GM19043 (cell line): Measurements from ENCODE around the gene SRPRA.
A peak's percentile ranks its signal among the peaks of the same experiment; 100 is the strongest.
"Not testable (repeated sequence)": the region's sequence is repeated elsewhere in the genome, so short reads cannot be mapped to it uniquely, and the experiment has no call there.

Experiments
- ATAC-seq: cut with Tn5 transposase; IDR thresholded peaks from one replicate; pipeline ENCODE4 v1.9.1; 2021; ENCODE audit warnings: low read depth; ENCODE audit not compliant: unreplicated experiment

Gene SRPRA

DNA sequence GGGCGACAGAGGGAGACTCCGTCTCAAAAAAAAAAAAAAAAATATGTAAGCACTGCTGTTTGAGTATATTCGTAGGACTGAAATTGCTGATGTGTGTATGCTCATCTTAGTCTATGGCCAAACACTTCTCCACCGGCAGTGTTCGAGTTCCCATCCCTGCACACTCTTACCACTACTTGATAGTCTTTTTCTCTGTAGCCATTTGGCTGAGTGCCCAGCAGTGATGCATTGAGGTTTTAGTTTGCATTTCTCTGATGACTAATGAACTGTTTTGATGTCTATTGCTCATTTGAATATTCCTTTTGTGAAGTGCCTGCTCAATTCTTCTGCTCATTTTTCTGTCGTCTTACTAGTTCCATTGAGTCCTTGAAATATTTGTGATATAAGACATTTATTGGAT lies 16.1 kb upstream of the SRPRA start:
- ATAC-seq: peak; percentile 42

DNA sequence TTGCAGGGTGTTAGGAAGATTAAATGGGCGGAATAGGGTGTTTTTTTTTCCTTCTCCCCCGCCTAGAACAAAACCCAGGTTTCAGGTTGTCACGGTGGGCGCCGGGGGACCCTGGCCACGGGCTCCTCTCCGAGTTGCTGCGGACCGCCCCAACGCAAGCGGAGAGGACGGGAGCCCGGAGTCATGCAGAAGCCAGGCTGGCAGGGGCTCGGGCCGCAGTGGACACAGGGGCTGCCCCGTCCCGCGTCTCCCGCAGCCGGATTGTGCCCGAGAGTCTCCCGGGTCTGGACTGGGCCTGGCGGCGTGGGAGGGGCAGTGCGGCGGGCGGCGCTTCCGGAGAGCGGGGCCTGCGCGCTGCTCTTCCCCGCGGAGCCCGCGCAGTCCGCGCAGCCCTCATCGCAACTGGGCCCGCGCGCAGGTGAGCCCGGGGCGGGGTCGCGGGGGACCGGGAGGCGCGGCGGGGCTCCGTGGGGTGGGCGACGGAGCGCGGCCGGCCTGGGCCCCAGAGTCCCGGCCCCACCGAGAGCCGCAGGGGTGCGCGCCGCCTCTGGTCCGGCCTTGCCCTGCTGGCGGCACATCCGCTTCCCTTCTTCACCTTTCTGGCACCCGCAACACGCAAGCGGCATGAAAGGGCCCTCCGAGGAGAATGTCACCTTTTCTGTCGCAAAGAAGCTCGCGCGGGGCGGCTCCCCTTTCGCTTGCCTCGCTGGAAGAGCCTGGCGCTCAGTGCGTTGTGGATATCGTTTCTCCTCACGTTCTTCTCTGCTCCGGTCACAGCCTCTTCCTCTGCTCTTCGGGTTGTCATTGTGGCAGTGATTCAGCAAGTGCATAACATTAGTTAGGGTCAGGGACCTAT lies 14.3 kb upstream of the SRPRA start, which contains the start of gene TIRAP:
TIRAP (plus strand) TSS at position 358 of the 856 bp plus-strand sequence. CDS start 7,802 bp downstream, outside the sequence.
- peak; percentile 64 for ATAC-seq

DNA sequence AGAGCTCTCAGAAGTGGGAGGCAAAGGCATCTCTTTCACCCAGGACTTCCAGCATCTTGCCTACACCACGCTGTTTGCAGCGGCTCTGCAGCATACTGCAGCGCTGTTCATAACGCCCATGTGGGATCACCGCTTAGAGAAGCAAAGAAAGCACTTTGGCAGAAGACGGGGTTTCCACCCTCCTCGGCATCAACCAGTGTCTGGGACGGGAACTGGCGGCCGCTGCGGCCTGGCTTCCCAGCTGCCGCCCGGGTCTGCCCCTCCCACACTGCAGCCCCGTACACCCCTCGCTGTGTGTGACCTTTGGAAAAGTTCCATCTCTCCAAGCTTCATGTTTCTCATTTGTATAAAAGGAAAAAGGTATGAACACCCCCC lies 13.7 kb upstream of the SRPRA start:
- ATAC-seq: peak; percentile 15

DNA sequence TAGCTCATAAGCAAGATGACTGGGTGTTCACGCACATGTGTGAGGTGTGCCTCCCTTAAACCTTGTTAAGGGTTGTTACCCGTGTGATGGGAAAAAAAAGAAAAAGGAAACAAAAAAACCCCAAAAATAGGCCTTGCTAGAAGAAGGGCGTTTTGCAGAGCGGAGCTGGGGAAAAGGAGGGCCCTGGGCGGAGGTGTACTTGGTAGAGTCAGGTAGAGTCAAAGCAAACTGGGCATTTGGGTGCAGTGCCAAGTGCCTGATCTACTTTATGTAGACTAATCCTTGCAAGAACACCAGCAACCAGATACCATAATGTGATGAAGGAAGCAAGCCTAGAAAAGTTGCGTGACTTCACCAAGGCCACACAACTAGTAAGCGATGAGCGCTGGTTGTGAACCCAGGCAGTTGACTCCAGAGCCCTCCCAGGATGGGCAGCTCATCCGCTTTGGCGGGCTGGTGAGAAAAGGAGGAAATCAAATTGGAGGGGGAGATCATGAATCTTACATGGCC lies 13.0 kb upstream of the SRPRA start:
- no peak for ATAC-seq

DNA sequence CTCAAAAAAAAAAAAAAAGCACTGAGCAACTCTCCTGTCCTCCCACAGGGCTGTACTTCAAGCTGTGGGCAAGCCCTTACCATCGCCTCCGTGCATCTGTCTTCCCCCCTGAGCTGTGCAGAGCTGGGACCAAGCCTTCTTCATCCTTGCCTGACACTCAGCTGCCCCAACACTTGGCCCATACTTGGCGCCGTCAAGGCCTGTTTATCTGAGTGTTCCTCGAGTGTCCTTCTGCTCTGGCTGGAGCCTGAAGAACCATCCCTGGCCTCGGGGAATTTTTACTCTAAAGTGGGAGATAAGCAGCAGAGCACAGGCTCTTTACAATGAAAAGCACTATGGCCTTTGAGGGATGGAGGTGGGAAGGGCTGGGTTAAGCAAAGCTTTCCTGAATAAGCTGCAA lies 12.6 kb upstream of the SRPRA start:
- ATAC-seq: no peak

DNA sequence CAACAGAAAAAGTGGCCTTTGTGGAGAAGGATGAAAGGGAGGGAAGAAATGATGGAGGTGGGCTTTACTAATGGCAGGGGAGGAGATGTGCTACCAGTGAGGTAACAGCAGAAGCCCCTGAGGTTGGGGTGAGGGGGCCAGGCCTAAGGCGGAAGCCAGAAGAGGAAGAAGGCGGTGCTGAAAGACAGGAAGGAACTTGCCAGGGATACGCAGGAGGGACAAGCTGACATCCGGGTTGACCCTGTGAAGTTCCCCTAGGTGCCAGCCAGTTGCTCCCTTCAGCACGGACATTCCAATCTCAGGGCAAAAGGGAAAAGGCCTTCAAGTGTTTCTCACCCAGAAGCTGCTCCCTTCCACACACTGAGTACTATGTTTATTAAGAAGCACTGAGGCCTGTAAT lies 11.9 kb upstream of the SRPRA start:
- ATAC-seq: no peak

DNA sequence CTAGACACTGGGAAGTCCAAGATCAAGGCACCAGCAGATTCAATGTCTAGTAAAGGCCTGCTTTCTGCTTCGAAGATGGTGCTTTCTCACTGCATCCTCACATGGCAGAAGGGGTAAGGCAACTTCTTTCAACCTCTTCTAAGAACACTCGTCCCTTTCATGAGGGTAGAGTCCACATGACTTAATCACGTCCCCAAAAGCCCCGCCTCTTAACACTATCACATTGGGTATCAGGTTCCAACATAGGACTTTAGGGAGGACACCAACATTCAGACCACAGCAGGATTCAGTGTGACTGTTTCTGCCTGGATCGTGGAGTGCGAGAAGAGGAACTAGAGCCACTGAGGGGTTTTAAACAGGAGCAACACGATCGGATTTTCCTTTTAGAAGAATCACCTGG lies 10.5 kb upstream of the SRPRA start:
- no peak for ATAC-seq

DNA sequence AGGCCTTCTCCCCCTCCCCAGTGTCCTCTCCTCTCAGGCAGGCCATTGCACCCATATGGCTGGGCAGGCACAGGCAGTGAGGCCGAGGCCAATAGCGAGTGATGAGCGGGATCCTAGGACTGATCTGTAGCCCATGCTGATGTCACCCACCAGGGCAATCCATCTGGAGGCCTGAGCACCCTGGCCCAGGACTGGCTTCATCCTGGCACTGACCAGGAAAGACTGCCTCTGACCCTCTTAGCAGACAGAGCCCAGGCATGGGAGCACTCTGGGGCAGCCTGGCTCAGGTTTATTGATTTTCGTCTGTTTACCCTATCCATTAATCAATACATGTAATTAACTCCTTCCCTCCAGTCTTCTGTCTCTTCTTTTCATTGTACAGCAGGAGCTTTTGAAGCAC lies 9.1 kb upstream of the SRPRA start:
- ATAC-seq: no peak

DNA sequence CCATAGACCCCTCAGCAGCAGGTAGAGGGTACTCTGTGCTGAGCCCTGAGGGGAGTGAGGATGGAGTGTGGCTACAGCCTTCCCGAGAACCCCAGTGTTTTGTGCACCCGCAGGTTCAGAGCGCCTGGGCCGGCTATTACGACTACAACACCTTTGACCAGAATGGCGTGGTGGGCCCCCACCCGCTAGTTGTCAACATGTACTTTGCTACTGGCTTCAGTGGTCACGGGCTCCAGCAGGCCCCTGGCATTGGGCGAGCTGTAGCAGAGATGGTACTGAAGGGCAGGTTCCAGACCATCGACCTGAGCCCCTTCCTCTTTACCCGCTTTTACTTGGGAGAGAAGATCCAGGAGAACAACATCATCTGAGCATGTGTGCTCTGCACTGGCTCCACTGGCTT lies 8.6 kb upstream of the SRPRA start:
- ATAC-seq: no peak

DNA sequence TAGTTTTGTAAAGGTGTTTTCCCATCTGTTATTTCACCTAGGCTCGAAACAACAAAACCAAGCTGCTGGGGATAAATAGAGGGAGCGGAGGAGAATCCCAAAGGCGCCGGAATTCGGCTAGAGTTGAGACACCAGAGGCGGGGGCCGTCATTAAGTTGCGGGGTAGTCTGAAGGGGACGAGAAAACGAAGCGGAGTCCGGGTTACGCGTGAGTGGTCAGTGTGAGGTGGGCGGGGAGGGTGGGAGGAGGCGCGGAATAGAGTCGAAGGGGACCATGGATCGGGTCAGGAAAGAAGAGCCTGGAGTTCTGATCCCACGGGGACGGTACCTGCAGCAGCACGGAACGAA lies 361 bp downstream of the SRPRA start:
- no peak for ATAC-seq

DNA sequence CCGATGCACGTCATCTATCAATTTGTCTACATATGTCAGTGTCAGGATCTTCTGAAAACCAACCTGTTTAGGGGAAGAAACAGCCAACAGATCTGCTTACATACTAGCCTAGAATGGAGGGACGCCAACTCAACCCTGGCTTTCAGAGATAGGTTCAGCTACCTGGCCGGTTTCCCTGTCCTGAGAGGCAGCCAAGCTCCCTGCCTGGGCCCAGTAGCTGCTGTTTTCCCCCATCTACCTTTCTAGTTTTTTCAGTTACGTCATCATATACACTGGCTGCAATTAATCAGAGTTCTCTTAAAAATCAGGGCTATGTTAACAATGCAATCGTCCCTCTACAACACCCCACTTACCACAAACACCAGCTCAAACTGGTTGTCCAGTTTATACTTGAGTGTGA lies 1.0 kb downstream of the SRPRA start:
- no peak for ATAC-seq

DNA sequence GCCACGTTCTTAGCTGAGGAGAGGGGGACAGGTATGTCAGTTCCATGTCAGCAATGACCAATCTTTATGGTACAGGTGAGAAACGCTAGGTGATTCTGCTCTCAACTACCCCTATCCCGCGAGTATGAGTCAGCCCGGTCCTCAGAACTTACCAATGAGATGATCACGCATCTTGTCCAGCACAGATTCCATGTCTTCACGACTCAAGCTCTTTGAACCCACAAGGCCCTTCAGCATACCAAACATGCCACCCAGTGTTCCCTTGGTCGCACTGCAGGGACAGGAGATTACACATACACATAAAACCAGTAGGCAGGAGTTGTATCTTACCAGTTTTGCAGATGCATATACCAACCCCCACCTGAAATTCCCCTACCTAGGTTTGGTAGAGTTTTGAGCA lies 2.9 kb downstream of the SRPRA start:
- ATAC-seq: no peak

DNA sequence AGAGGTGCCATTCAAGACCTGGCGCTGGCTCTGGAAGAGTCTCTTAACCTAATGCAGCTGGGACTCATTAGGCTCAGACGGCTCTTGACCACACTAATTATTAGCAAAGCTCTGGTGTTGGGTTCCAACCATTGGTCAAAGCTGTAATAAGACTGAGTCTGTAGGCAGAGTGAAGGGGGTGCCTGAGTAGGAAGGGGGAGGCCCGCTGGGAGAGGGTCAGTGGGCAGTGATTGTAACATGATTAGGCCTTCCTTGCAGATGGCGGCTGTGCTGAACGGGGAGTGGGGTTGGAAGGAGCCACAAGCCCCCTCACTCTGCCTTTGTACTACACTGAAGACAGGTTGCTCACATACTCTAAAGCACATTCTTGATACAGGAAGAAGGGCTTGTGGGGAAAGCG lies 5.2 kb downstream of the SRPRA start:
- ATAC-seq: no peak

DNA sequence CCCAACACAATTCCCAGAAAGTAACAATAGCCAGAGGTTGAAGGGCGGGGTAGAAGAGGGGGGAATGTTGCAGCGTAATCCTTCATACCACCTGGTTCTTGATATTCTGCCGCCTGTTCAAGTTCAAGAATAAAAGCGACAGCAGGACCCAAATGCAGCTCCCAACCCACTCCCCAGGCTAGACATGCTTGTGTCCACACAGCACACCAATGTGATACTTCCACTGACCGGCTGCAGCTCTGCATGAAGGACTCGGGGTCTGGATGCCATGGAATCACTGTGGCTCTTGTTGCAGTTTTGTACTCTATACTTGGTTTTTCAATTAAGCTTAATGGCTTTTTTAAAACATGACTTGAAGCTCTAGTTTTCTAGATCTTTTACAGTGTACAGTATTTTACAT lies 6.5 kb downstream of the SRPRA start:
- no peak for ATAC-seq

DNA sequence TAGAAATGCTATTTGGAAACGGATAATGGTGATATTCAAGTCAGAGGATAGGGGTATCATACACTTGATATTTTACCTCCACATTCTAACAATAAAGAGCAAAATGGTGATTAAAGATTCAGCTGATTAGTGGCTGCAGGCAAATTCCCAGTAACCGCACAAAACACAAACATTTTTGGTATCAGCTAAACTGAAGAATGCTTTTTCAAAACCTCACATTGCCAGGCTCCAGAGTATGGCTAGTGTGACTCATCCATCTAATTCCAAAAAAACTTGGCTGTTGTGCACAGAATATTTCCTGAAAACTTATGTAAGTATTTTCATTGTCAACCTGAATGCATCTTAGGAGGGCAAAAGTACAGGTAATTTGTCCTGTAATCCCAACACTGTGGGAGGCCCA lies 10.9 kb downstream of the SRPRA start:
- ATAC-seq: no peak

DNA sequence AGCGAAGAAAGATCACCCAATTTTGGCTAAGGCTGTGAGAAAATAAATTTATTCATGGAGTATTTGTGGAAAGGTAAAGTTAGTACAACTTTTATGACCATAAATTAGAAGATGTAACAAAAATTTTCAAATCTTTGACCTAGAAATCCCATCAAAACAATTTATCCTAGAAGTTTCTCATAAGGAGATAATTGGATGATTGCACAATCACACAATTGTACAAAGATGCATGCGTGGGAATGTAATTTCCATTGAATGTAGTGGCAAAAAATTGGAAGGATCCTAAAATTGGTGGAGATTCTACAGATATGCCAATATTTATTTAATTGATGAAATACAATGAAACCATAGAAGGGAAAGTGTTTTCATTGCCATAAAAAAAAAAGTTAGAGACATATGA lies 11.6 kb downstream of the SRPRA start:
- no peak for ATAC-seq

DNA sequence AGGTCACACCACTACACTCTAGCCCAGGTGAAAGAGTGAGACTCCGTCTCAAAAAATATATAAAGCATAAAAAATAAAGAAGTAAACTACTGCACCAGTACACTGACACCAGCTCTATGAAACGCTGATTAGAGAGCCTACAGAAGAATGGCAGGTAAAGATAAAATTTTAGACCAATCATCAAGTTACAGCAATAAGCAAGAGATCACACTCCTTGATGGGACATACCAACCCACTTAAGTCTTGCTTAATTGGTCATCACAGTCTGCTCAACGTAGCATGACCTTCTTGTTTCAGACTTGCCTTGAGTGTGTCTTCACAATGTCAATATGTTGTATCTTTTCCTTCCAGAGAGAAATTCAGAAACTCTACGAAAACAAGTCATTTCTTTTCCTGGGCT lies 12.5 kb downstream of the SRPRA start:
- no peak for ATAC-seq

DNA sequence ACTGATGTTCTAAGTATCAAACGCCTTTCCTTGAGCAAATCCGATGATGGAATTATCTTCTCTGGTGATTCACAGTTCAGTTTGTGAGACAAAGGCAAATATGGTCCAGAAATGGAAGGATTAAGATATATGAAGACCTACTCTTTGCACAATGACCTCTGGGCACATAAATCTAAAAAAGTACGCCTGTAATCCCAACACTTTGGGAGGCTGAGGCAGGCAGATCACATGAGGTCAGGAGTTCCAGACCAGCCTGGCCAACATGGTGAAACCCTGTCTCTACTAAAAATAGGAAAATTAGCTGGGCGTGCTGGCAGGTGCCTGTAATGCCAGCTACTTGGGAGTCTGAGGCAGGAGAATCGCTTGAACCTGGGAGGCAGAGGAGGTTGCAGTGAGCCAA lies 13.2 kb downstream of the SRPRA start:
- not testable (repeated sequence) for ATAC-seq

DNA sequence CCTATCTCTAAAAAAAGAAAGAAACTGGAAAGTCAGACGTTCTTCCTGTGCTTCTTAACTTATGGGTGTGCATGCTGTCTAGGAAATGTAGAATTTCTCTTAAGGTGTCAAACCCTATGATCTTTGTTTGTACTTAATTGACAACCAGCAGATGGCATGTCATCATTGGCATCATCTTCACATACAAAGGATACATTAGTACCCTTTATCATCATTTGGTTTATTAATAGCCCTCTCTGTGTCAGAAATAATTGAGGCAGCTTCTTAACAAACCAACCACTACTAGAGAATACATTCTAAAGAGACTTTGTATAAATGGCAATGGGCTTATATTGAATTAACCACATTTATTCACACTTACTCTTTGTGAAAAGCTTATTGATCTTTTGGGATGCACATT lies 13.9 kb downstream of the SRPRA start:
- no peak for ATAC-seq

DNA sequence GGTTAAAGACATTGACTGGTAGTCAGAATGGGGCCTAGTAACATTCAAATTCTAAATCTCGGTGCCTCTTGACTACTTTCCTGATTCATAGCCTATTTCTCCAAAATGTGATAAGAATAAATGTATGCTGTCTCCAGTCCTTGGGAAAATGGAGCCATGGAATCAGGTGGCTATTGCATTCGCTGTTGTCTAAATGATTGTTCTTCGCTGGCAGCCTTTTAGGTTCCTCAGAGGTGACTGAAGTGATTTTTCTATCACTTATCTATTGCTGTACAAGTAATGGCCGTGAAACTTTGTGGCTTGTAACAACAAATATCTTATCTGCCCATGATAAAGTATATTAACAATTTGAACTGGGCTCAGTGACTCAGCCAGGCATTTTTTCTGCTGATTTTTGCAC lies 15.4 kb downstream of the SRPRA start:
- ATAC-seq: no peak

DNA sequence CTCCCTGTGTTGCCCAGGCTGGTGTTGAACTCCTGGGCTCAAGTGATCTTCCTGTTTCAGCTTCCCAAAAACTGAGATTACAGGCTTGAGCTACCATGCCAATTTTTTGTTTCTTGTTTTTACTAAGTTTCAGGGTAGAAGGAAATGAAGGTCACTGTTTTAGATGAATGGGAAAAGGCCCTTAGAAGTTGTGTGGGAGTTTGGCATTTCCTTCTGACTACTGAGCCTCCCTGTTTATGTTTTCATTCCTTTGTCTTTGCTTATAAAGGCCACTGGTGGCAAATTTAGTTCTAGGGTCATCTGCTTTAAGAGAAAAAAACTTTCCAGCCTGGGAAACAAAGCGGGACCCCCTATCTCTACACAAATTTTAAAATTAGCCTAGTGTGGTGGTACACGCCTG lies 22.1 kb downstream of the SRPRA start:
- no peak for ATAC-seq

DNA sequence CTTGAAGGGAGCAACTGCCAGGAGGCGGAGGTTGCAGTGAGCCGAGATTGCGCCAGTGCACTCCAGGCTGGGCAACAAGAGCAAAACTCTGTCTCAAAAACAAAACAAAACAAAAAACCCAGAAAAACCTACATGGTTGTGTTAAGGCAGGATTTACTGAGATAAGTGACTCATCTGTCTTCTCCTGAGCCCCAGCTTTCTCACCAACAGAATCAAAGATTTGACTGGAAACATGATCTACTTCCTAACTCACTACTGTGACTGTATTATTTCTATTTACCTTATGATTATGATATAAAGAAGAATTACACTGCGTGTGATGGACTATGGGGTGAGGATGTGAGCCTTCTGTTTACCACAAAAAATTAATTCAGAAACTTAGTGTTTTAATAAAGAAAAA lies 35.3 kb downstream of the SRPRA start:
- ATAC-seq: no peak

DNA sequence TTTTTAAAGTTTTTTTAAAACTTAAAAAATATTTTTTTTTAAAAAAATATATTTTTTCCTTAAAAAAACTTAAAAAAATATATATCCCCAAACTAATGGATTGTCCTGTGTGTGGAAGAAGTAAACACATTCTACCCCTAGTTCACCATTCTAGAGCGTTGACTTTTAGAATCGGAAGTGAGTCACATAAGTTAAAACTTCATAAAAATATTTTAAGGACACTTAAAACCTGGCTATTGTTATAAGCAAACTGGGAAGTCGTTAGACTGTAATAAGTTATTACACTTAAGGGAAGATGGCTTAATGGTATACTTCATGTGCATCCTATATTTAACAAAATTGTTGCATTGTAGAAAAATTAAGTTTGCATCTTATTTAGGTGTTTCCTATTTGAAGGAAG lies 36.0 kb downstream of the SRPRA start:
- ATAC-seq: no peak
